Stimulated activated CD4-positive, alpha-beta T cell treated with anti-CD3 and anti-CD28 coated beads, TNF-alpha, amount 100 ng/mL, for 1 hour (primary cell): Measurements from ENCODE around the gene CCDC106.

Source experiments
- DNase-seq, 3 donors: peaks; one replicate each; pipeline ENCODE4 v3.0.0-alpha.2; 2020; ENCODE audit warnings: low read depth in 3 of 3, low spot score in 1 of 3

CCDC106 gene

GRCh38 chr19:55647732-55648584 lies at the start of gene CCDC106:
CCDC106 (plus strand) TSS chr19:55648212; CDS start chr19:55649047, 835 bp downstream.
- no peak for DNase-seq

GRCh38 chr19:55598719-55599467 lies 49.1 kb upstream of the CCDC106 start:
- DNase-seq, result peak; percentile 81 to 90 (median 85)

- peak; percentile 90 to 93 (median 91) for DNase-seq
These were observed 48.6 kb upstream of the CCDC106 start, which contains the start of gene FIZ1 for GRCh38 chr19:55599468-55599841. FIZ1 (minus strand) TSS chr19:55599517; CDS start chr19:55597865, 1,652 bp downstream.

GRCh38 chr19:55599842-55600661 lies 48.0 kb upstream of the CCDC106 start, which contains the start of gene ZNF524:
ZNF524 (plus strand) TSS chr19:55600288; CDS start chr19:55602113, 1,825 bp downstream.
- peak; percentile 60 to 76 (median 63) for DNase-seq

GRCh38 chr19:55600662-55601028 lies 47.4 kb upstream of the CCDC106 start:
- DNase-seq, result no peak

- DNase-seq, result no peak
These were observed 46.9 kb upstream of the CCDC106 start for GRCh38 chr19:55601084-55601483.

GRCh38 chr19:55602104-55603001 lies 45.7 kb upstream of the CCDC106 start:
- no peak for DNase-seq

- no peak for DNase-seq
These were observed 44.9 kb upstream of the CCDC106 start for GRCh38 chr19:55603115-55603514.

- DNase-seq, result no peak
These were observed 44.3 kb upstream of the CCDC106 start for GRCh38 chr19:55603581-55604292.

- peak; percentile 96 to 99 (median 97) for DNase-seq
These were observed 42.8 kb upstream of the CCDC106 start for GRCh38 chr19:55605207-55605636.

- DNase-seq, result peak in 2 of 3 donors; percentile 36 to 45
These were observed 42.2 kb upstream of the CCDC106 start, which contains the start of gene ZNF865 for GRCh38 chr19:55605637-55606470. ZNF865 (plus strand) TSS chr19:55605647; CDS start chr19:55613619, 7,972 bp downstream.

- DNase-seq, result no peak
These were observed 41.6 kb upstream of the CCDC106 start for GRCh38 chr19:55606471-55606787.

GRCh38 chr19:55606817-55607216 lies 41.2 kb upstream of the CCDC106 start:
- DNase-seq, result no peak

GRCh38 chr19:55609326-55609725 lies 38.7 kb upstream of the CCDC106 start:
- DNase-seq, result no peak

- no peak for DNase-seq
These were observed 36.6 kb upstream of the CCDC106 start for GRCh38 chr19:55611300-55611982.

- no peak for DNase-seq
These were observed 35.9 kb upstream of the CCDC106 start for GRCh38 chr19:55611983-55612645.

- DNase-seq, result no peak
These were observed 34.6 kb upstream of the CCDC106 start for GRCh38 chr19:55613396-55613795.
